Endothelial cell of umbilical vein (primary cell): ENCODE data around the gene RIN2. TPM values are rescaled to one million over a fixed set of nuclear protein-coding genes. Genes with fewer than 3 reads are reported as not detected.

Experiments
- BruUV-seq: library from RNA; stranded (reverse); fragments of 400-500 nt; replicated peaks from 2 replicates; lab custom pipeline; 2021; lab: Mats Ljungman, UMichigan
- CTCF ChIA-PET: fragments of 300-600, 350-600 bp; sonication (Branson Sonifier 250); formaldehyde crosslinking; loops from one replicate; lab custom pipeline; 2021; ENCODE audit warnings: antibody characterized with exemption, inconsistent platforms; lab: Charles Lee
- POLR2A ChIA-PET: fragments of 300-600, 350-600 bp; sonication (Branson Sonifier 250); formaldehyde crosslinking; loops from one replicate; lab custom pipeline; 2021; ENCODE audit warnings: antibody characterized with exemption, inconsistent platforms; lab: Charles Lee
- DNase-seq: peaks from one replicate; pipeline ENCODE4 v3.0.0-alpha.2; 2011; ENCODE audit warnings: low read depth, low spot score
- FAIRE-seq: peaks from 2 replicates; lab custom pipeline; 2011; peaks lifted over from hg19 to GRCh38; lab: Jason Lieb, UNC
- H2AFZ ChIP-seq: 2 replicates; pipeline ENCODE4 v1.6.0; 2012; ENCODE audit warnings: low read depth, low read length, control low read depth, inconsistent platforms
- H3K27ac ChIP-seq: 2 replicates; pipeline ENCODE4 v1.5.1; 2011; ENCODE audit warnings: low read depth, mild to moderate bottlenecking, control low read depth, low read length, moderate library complexity; ENCODE audit not compliant: insufficient read depth
- H3K27me3 ChIP-seq, 2 experiments: 2 replicates each; pipeline versions ENCODE4 v1.6.0 to v1.6.1; 2011; ENCODE audit warnings: low read length in 2 of 2, mixed read lengths in 1 of 2; ENCODE audit not compliant: control insufficient read depth in 2 of 2, insufficient read depth in 2 of 2
- H3K36me3 ChIP-seq, 2 experiments: 2 replicates in 1 of 2; 3 replicates in 1 of 2; pipeline ENCODE4 v1.5.1; 2011; ENCODE audit warnings: low read length in 2 of 2, mild to moderate bottlenecking in 1 of 2, moderate library complexity in 1 of 2; ENCODE audit not compliant: control insufficient read depth in 2 of 2, insufficient read depth in 2 of 2; ENCODE audit errors: extremely low read depth in 1 of 2
- H3K4me1 ChIP-seq: 3 replicates; pipeline ENCODE4 v1.5.1; 2011; ENCODE audit warnings: mild to moderate bottlenecking, low read length; ENCODE audit not compliant: control insufficient read depth, insufficient read depth; ENCODE audit errors: extremely low read depth
- H3K4me2 ChIP-seq: 2 replicates; pipeline ENCODE4 v1.6.1; 2011; ENCODE audit warnings: low read length, control low read depth, mixed read lengths; ENCODE audit not compliant: insufficient read depth
- H3K4me3 ChIP-seq, 3 experiments: fragments of 200-600 bp in 1 of 3; sonication (generic), shearing (Covaris generic) in 1 of 3; replicated peaks in 1 of 3; 2 replicates each; pipeline ENCODE4 v1.5.1; 2011 to 2016; ENCODE audit warnings: control low read depth in 3 of 3, low read length in 3 of 3, mild to moderate bottlenecking in 2 of 3, inconsistent platforms in 1 of 3, low read depth in 1 of 3, moderate library complexity in 1 of 3; ENCODE audit not compliant: insufficient read depth in 1 of 3
- H3K79me2 ChIP-seq: 2 replicates; pipeline ENCODE4 v1.6.0; 2012; ENCODE audit warnings: low read length, inconsistent platforms; ENCODE audit not compliant: control insufficient read depth, insufficient read depth
- H3K9ac ChIP-seq: replicated peaks from 2 replicates; pipeline ENCODE3; 2011; ENCODE audit warnings: low read length, control low read depth; ENCODE audit not compliant: insufficient read depth; ENCODE audit errors: extremely low read depth
- H3K9me1 ChIP-seq: replicated peaks from 3 replicates; pipeline ENCODE4 v1.6.0; 2011; ENCODE audit warnings: mild to moderate bottlenecking, low read length; ENCODE audit not compliant: control insufficient read depth, insufficient read depth; ENCODE audit errors: extremely low read depth
- H3K9me3 ChIP-seq: replicated peaks from 2 replicates; pipeline ENCODE4 v1.5.1; 2012; ENCODE audit warnings: low read length, inconsistent platforms; ENCODE audit not compliant: control insufficient read depth, insufficient read depth
- H4K20me1 ChIP-seq: replicated peaks from 2 replicates; pipeline ENCODE3; 2011; ENCODE audit warnings: mild to moderate bottlenecking, low read length; ENCODE audit not compliant: control insufficient read depth, insufficient read depth; ENCODE audit errors: extremely low read depth
- EZH2 ChIP-seq: IDR thresholded peaks from 2 replicates; pipeline ENCODE4 v1.6.1; 2012; ENCODE audit warnings: borderline replicate concordance, low read depth, mild to moderate bottlenecking, moderate library complexity, low read length, inconsistent platforms; ENCODE audit not compliant: severe bottlenecking
- FOS ChIP-seq: IDR thresholded peaks from 2 replicates; pipeline ENCODE4 v1.6.1; 2011; ENCODE audit warnings: mild to moderate bottlenecking, low read length, moderate library complexity, borderline replicate concordance; ENCODE audit not compliant: insufficient read depth
- GATA2 ChIP-seq: IDR thresholded peaks from 2 replicates; pipeline ENCODE4 v1.7.0; 2011; ENCODE audit warnings: low read depth, mild to moderate bottlenecking, moderate library complexity, mixed read lengths, low read length; ENCODE audit not compliant: insufficient read length, insufficient read depth
- JUN ChIP-seq: IDR thresholded peaks from 2 replicates; pipeline ENCODE4 v1.6.1; 2011; ENCODE audit warnings: borderline replicate concordance, low read depth; ENCODE audit not compliant: insufficient read length, insufficient read depth
- MYC ChIP-seq: IDR thresholded peaks from one replicate; pipeline ENCODE4 v1.6.1; 2011; ENCODE audit warnings: mild to moderate bottlenecking, low read depth, low read length
- POLR2A ChIP-seq: IDR thresholded peaks from 2 replicates; pipeline ENCODE4 v1.6.1; 2012; ENCODE audit warnings: low read depth, mild to moderate bottlenecking, control low read depth, low read length
- POLR2AphosphoS5 ChIP-seq: IDR thresholded peaks from 2 replicates; pipeline ENCODE4 v1.6.1; 2012; ENCODE audit warnings: low read depth, mild to moderate bottlenecking, control low read depth, low read length, moderate library complexity; ENCODE audit not compliant: insufficient read depth
- dilution Hi-C: fragments of 300-500 bp; cut with MboI; formaldehyde crosslinking; loops from one replicate; pipeline ENCODE4 v1.15.0; 2019; ENCODE audit warnings: low sequenced_read_pairs; ENCODE audit not compliant: extremely low pct_ligation_motif_present
- intact Hi-C: fragments of 100-400 bp; cut with micrococcal nuclease; formaldehyde crosslinking; loops from one replicate; pipeline ENCODE4 v1.10.0; 2022
- polyA plus RNA-seq, 4 experiments: library from polyadenylated mRNA; depleted of rRNA in 3 of 4; stranded (reverse) in 3 of 4; unstranded in 1 of 4; fragments of >200 nt; gene quantifications; 2 replicates each; pipeline versions ENCODE4 v1.2.1 to v1.2.3, GENCODE V29; 2011 to 2012; ENCODE audit warnings: missing spikeins in 1 of 4
- total RNA-seq: library from RNA; stranded (reverse); gene quantifications from 2 replicates; pipeline ENCODE4 v1.2.3, GENCODE V29; 2021
- TF ChIP-seq, protein P1 (sequence below), 2 donors: IDR thresholded peaks; 1 replicate in 1 of 2; 2 replicates in 1 of 2; pipeline ENCODE4 v1.5.1; 2011; ENCODE audit warnings: low read length in 2 of 2, mild to moderate bottlenecking in 2 of 2, moderate library complexity in 2 of 2, control low read depth in 1 of 2, inconsistent platforms in 1 of 2, low read depth in 1 of 2; ENCODE audit not compliant: insufficient read depth in 1 of 2; ENCODE audit errors: extremely low read depth in 1 of 2
- TF ChIP-seq, protein P2 (sequence below): IDR thresholded peaks from 2 replicates; pipeline ENCODE4 v1.6.1; 2011; ENCODE audit not compliant: insufficient read depth, insufficient read length

The RIN2 gene
- total and polyA plus RNA-seq, 2 donors (not counting 3 experiments of a cell fraction or from before 2014, with no cell fraction given), result 22.6 to 119 TPM

DNA sequence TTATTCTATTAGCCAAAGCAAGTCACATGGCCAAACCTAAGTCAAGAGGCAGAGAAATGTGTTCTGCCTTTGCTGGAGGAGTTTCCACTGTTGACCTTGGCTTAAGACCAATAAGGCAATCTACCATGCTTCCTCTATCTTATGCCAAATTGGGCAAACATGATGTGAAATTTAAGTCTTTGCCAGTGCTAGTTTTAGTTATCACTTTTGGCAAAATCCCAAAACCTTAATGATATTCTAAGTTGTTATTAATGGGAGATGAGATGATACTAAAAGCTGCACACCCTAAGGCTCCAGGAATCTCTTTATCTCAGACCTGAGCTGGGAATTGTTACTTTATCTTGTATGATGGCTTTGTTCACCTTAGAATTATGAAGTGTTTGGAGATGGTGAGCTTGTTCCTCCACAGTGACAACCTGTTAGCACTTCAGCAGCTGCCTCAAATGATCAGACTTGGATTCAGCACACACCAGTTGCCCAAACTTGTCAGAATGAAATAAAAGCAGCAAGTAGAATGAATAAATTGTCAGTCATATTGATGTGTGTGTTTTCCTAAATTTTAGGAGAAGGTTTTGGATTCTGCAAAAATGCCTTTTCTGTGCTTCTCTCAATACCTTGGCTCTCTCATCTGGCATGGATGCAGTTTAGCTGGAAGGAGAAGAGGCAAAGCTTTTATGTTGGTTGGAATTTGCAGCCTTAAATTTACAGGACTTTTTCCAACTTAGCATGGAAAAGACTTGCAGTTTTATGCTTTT lies 49.3 kb downstream of the RIN2 start:
- H3K9me3 ChIP-seq, result no peaks in the 10 kb centered on the region
- CTCF ChIA-PET, result interaction anchor here (0.9 to 1.9 kb wide), 3 partner anchors 20 to 125 kb away, joined by 4 to 5 read pairs (median 4); no protein-coding TSS in a partner anchor
- H3K9me1 ChIP-seq, result no peaks in the 10 kb centered on the region
- H3K9ac ChIP-seq, result no peak overlapping the region
- POLR2A ChIA-PET, result interaction anchor here (0.9 kb wide), 1 partner anchor 10 kb away, joined by 3 read pairs; no protein-coding TSS in a partner anchor
- H4K20me1 ChIP-seq, result no peaks in the 10 kb centered on the region
- FAIRE-seq, result peak; percentile 87
- intact Hi-C loops (no loop called here), dilution Hi-C loops (loop anchor here (25.0 kb wide), 1 partner anchor 180 kb away; no protein-coding TSS in a partner anchor)
- no TSS peak for BruUV-seq
- H3K79me2 ChIP-seq, result no peaks in the 10 kb centered on the region
- H3K27me3 ChIP-seq, result no peaks in the 10 kb centered on the region
- H3K4me1 ChIP-seq, result peaks cover 25% of the 10 kb centered on the region
- TF ChIP-seq EZH2, result no peak
- no peak for TF ChIP-seq MYC
- TF ChIP-seq JUN, result no peak
- no peak for TF ChIP-seq POLR2AphosphoS5
- TF ChIP-seq, protein P1, sequence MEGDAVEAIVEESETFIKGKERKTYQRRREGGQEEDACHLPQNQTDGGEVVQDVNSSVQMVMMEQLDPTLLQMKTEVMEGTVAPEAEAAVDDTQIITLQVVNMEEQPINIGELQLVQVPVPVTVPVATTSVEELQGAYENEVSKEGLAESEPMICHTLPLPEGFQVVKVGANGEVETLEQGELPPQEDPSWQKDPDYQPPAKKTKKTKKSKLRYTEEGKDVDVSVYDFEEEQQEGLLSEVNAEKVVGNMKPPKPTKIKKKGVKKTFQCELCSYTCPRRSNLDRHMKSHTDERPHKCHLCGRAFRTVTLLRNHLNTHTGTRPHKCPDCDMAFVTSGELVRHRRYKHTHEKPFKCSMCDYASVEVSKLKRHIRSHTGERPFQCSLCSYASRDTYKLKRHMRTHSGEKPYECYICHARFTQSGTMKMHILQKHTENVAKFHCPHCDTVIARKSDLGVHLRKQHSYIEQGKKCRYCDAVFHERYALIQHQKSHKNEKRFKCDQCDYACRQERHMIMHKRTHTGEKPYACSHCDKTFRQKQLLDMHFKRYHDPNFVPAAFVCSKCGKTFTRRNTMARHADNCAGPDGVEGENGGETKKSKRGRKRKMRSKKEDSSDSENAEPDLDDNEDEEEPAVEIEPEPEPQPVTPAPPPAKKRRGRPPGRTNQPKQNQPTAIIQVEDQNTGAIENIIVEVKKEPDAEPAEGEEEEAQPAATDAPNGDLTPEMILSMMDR (IDR thresholded peaks at IDR 0.05; ENCODE audit: extremely low read depth in 1 of 2, insufficient read depth in 1 of 2, low read depth in 1 of 2, low read length in 2 of 2), result no peak
- TF ChIP-seq, protein P2, sequence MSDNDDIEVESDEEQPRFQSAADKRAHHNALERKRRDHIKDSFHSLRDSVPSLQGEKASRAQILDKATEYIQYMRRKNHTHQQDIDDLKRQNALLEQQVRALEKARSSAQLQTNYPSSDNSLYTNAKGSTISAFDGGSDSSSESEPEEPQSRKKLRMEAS, result peak; percentile 21
- TF ChIP-seq POLR2A, result no peak
- TF ChIP-seq FOS, result no peak
- peak; percentile 37 for TF ChIP-seq GATA2
- DNase-seq, result peak; percentile 79
- peaks cover 0 to 4% of the 10 kb centered on the region in 2 experiments for H3K36me3 ChIP-seq
- H3K4me3 ChIP-seq, result no peak overlapping the region
- H3K4me2 ChIP-seq, result peak overlapping the region; percentile 38
- H2AFZ ChIP-seq, result peak overlapping the region; percentile 32
- no peak overlapping the region for H3K27ac ChIP-seq
